SK-N-SH (cell line): ENCODE results near the gene EEFSEC. TPM values are rescaled to one million over a fixed set of nuclear protein-coding genes. Genes with fewer than 3 reads are reported as not detected.
A peak's percentile ranks its signal among the peaks of the same experiment; 100 is the strongest.

Source experiments
- CTCF ChIA-PET: fragments of 300-600, 350-600 bp; formaldehyde crosslinking; extraction: SDS; loops from one replicate; lab custom pipeline; 2021; lab: Yijun Ruan, JAX
- POLR2A ChIA-PET: fragments of 350-600 bp; sonication (Branson Sonifier 250); formaldehyde crosslinking; extraction: SDS; loops from one replicate; lab custom pipeline; 2020; ENCODE audit warnings: antibody characterized with exemption, inconsistent platforms; lab: Yijun Ruan, JAX
- DNase-seq: peaks from one replicate; pipeline ENCODE4 v3.0.0; 2012
- H2AFZ ChIP-seq: fragments of 200-600 bp; sonication (generic); 2 replicates; pipeline ENCODE4 v1.8.1; 2016; ENCODE audit warnings: antibody characterized with exemption, mild to moderate bottlenecking, low read depth
- H3F3A ChIP-seq: fragments of 200-600 bp; sonication (generic); replicated peaks from 2 replicates; pipeline ENCODE3; 2016; ENCODE audit warnings: antibody characterized with exemption, mild to moderate bottlenecking; ENCODE audit not compliant: insufficient read depth
- H3K27ac ChIP-seq, 2 experiments: fragments of 200-500 bp in 1 of 2; fragments of 200-600 bp in 1 of 2; sonication (Bioruptor generic) in 1 of 2; sonication (generic), shearing (Covaris generic) in 1 of 2; 2 replicates each; pipeline versions ENCODE4 v1.5.1 to v1.6.1; 2014 to 2016; ENCODE audit warnings: low read depth in 2 of 2, inconsistent platforms in 1 of 2, low read length in 1 of 2, mild to moderate bottlenecking in 1 of 2, mixed read lengths in 1 of 2
- H3K27me3 ChIP-seq: fragments of 200-600 bp; sonication (generic), shearing (Covaris generic); 2 replicates; pipeline ENCODE4 v1.6.1; 2016; ENCODE audit warnings: mixed run types; ENCODE audit not compliant: insufficient read depth
- H3K36me3 ChIP-seq, 2 experiments: fragments of 200-500 bp in 1 of 2; fragments of 200-600 bp in 1 of 2; sonication (Bioruptor generic) in 1 of 2; sonication (generic) in 1 of 2; replicated peaks in 1 of 2; 2 replicates each; pipeline versions ENCODE3 to v1.5.1; 2014 to 2016; ENCODE audit warnings: low read length in 1 of 2, mild to moderate bottlenecking in 1 of 2; ENCODE audit not compliant: insufficient read depth in 2 of 2, control insufficient read depth in 1 of 2
- H3K4me1 ChIP-seq, 2 experiments: fragments of 200-500 bp in 1 of 2; fragments of 200-600 bp in 1 of 2; sonication (Bioruptor generic) in 1 of 2; sonication (generic), shearing (Covaris generic) in 1 of 2; 2 replicates each; pipeline versions ENCODE4 v1.5.1 to v1.6.1; 2014 to 2016; ENCODE audit warnings: low read depth in 1 of 2, low read length in 1 of 2, mixed run types in 1 of 2; ENCODE audit not compliant: insufficient read depth in 2 of 2, control insufficient read depth in 1 of 2
- H3K4me2 ChIP-seq: fragments of 200-600 bp; sonication (generic), shearing (Covaris generic); 2 replicates; pipeline ENCODE4 v1.6.1; 2017; ENCODE audit warnings: mixed run types
- H3K4me3 ChIP-seq, 2 experiments: fragments of 200-500 bp in 1 of 2; fragments of 200-600 bp in 1 of 2; sonication (Bioruptor generic) in 1 of 2; sonication (generic), shearing (Covaris generic) in 1 of 2; 2 replicates each; pipeline versions ENCODE4 v1.5.1 to v1.8.1; 2014 to 2016; ENCODE audit warnings: low read depth in 2 of 2, inconsistent platforms in 1 of 2, low read length in 1 of 2, mild to moderate bottlenecking in 1 of 2, mixed read lengths in 1 of 2, moderate library complexity in 1 of 2
- H3K79me2 ChIP-seq: fragments of 200-600 bp; sonication (generic); 2 replicates; pipeline ENCODE4 v1.8.1; 2017; ENCODE audit warnings: mild to moderate bottlenecking; ENCODE audit not compliant: insufficient read depth
- H3K9ac ChIP-seq: fragments of 200-600 bp; sonication (generic); 2 replicates; pipeline ENCODE4 v1.6.1; 2017; ENCODE audit warnings: mixed run types
- H3K9me2 ChIP-seq: fragments of 200-600 bp; sonication (generic); 2 replicates; pipeline ENCODE4 v1.6.1; 2017; ENCODE audit warnings: mixed run types
- H3K9me3 ChIP-seq: fragments of 200-600 bp; sonication (generic); 2 replicates; pipeline ENCODE4 v1.6.1; 2017; ENCODE audit warnings: mixed run types, mild to moderate bottlenecking, moderate library complexity
- H4K20me1 ChIP-seq: fragments of 200-600 bp; sonication (generic); 2 replicates; pipeline ENCODE4 v1.6.1; 2017; ENCODE audit warnings: mild to moderate bottlenecking, mixed run types; ENCODE audit not compliant: insufficient read depth
- FOSL2 ChIP-seq: IDR thresholded peaks from 2 replicates; pipeline ENCODE4 v1.4.0; 2012; ENCODE audit warnings: low read depth, mild to moderate bottlenecking, moderate library complexity, borderline replicate concordance
- MEF2A ChIP-seq: IDR thresholded peaks from 2 replicates; pipeline ENCODE4 v1.4.0; 2012; ENCODE audit warnings: low read depth, borderline replicate concordance
- MXI1 ChIP-seq: IDR thresholded peaks from 2 replicates; pipeline ENCODE4 v1.6.1; 2012; ENCODE audit warnings: mild to moderate bottlenecking, low read depth, low read length, improper control_type of control experiment
- NFIC ChIP-seq: IDR thresholded peaks from 2 replicates; pipeline ENCODE4 v1.4.0; 2012; ENCODE audit warnings: borderline replicate concordance
- NRF1 ChIP-seq: IDR thresholded peaks from 2 replicates; pipeline ENCODE4 v1.6.1; 2012; ENCODE audit warnings: low read depth, mild to moderate bottlenecking, low read length
- RFX5 ChIP-seq: IDR thresholded peaks from 2 replicates; pipeline ENCODE4 v1.6.1; 2012; ENCODE audit warnings: mild to moderate bottlenecking, improper control_type of control experiment, low read length
- RXRA ChIP-seq: IDR thresholded peaks from 2 replicates; pipeline ENCODE4 v1.4.0; 2012; ENCODE audit warnings: low read depth, mild to moderate bottlenecking, borderline replicate concordance
- SIN3A ChIP-seq: IDR thresholded peaks from 2 replicates; pipeline ENCODE4 v1.6.1; 2012; ENCODE audit warnings: low read depth, mild to moderate bottlenecking, low read length, moderate library complexity, borderline replicate concordance
- TCF12 ChIP-seq: IDR thresholded peaks from 2 replicates; pipeline ENCODE4 v1.4.0; 2012
- YY1 ChIP-seq: IDR thresholded peaks from 2 replicates; pipeline ENCODE4 v1.4.0; 2012; ENCODE audit warnings: low read depth, mild to moderate bottlenecking
- WGBS: methylation state at CpG from one replicate; pipeline ENCODE4 v1.1.6; 2017; ENCODE audit warnings: low lambda C conversion rate; 5-methylcytosine and 5-hydroxymethylcytosine counted together
- polyA plus RNA-seq, 3 experiments: library from polyadenylated mRNA; depleted of rRNA; stranded (reverse); fragments of >200 nt; gene quantifications; 2 replicates each; pipeline ENCODE4 v1.2.3, GENCODE V29; 2012
- TF ChIP-seq, protein P1 (sequence below): IDR thresholded peaks from 2 replicates; pipeline ENCODE4 v1.4.0; 2012; ENCODE audit warnings: low read depth
- TF ChIP-seq, protein P2 (sequence below): IDR thresholded peaks from 2 replicates; pipeline ENCODE4 v1.4.0; 2012; ENCODE audit warnings: low read depth, borderline replicate concordance
- TF ChIP-seq, protein P3 (sequence below): fragments of 150-350 bp; IDR thresholded peaks from 2 replicates; pipeline ENCODE4 v1.6.1; 2017; ENCODE audit warnings: antibody characterized with exemption, low read length, low read depth, borderline replicate concordance
- TF ChIP-seq, protein P4 (sequence below): fragments of 200-600 bp; sonication (generic); IDR thresholded peaks from 2 replicates; pipeline ENCODE4 v1.6.1; 2017; ENCODE audit warnings: antibody characterized with exemption, mild to moderate bottlenecking, moderate library complexity

Gene EEFSEC
- polyA plus RNA-seq, 1 of the 3 experiments (the other 2 are of a cell fraction) = 12.4 TPM

DNA sequence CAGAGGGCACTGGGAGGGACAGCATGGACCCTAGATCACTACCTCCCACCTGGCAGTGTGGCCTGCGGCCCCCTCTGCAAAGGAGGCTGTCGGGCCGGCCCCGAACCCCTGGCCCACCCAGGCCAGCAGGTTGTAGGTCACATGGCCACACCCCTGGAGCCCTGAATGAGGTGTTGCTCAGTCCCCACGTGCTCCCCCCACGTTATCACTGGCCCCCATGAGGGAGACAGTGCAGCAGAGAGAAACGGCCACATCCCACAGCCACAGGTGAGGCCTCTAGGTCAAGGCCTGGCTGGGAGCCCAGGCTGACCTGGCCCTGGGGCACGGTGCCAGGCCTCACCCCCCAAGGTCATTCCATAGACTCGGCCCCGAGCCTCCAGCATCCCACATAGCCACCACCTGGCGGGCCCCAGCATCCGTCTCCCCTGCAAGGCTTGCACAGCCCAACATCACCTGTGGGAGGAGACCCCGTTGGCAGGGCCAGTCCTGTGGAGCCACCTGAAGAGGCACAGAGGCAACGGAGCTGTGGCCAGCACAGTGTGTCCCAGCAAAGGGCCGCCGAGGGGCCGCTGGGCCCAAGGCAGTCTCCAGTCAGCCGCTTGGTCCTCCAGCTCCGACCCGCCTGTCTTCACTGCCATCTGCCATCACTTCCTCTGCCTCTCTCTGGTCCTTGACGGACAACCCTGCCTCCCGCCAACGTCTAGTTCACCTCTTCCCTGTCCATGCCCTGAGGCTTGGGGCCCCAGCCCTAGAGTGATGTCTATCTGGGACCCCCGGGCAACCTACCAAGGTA is 260.3 kb downstream of the EEFSEC start:
- Histone ChIP-seq H3K36me3 (no peaks in the 10 kb centered on the region), H3K9me3 (no peaks in the 10 kb centered on the region), H4K20me1 (no peaks in the 10 kb centered on the region), H3K9me2 (no peaks in the 10 kb centered on the region), H3K27me3 (no peaks in the 10 kb centered on the region), H3F3A (no peaks in the 10 kb centered on the region), H3K79me2 (no peaks in the 10 kb centered on the region), H3K4me2 (no peak overlapping the region), H3K9ac (no peak overlapping the region), H3K27ac (peak overlapping the region in 1 of 2 experiments; percentile 100; a peak in 2 of 4 replicates), H3K4me1 (peaks cover 0 to 92% of the 10 kb centered on the region in 2 experiments; a peak in 1 of 4 replicates), H2AFZ (no peak overlapping the region), H3K4me3 (no peak overlapping the region)
- POLR2A ChIA-PET = interaction anchor here (0.6 to 6.3 kb wide), 7 partner anchors 18 to 718 kb away, joined by 3 to 100 read pairs (median 4); no protein-coding TSS in a partner anchor
- WGBS = 91% methylated on average over 10 of the region's 24 CpGs
- no peak for DNase-seq
- TF ChIP-seq NFIC (no peak), FOSL2 (no peak), RXRA (no peak)
- CTCF ChIA-PET = interaction anchor here (0.9 to 7.2 kb wide), 11 partner anchors 12 to 243 kb away, joined by 3 to 44 read pairs (median 4); no protein-coding TSS in a partner anchor

DNA sequence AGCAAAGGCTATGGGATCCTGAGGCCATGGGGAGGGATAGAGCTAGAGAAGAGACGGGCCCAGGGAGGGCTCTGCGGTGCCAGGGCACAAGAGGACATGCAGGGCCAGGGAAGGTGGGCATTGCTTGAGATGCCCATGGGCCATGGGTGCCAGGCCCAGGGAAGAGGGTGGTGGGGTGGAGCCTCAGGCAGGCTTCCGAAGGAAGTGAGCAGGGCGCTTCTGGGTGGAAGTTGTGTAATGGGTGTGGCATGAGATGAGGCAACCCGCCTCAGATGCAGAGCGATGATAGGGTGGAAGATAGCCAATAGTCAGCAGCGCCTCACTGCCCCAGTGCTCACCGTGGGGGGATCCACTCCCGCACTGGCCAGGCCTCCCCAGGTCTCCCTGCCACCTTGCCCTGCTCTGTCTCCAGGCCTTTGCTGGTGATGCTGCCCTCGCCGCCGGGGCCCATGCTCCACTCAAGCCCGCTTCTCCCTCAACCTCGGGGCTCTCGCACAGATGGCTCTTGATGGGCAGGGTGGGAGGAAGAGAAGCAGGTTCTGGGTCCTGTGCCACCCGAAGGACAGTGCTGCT is 262.0 kb downstream of the EEFSEC start:
- Histone ChIP-seq H3K36me3 (no peaks in the 10 kb centered on the region), H3K4me1 (peaks cover 0 to 81% of the 10 kb centered on the region in 2 experiments; a peak in 1 of 4 replicates), H3F3A (no peaks in the 10 kb centered on the region), H3K27ac (peak overlapping the region in 1 of 2 experiments; percentile 100; a peak in 3 of 4 replicates), H2AFZ (no peak overlapping the region), H3K4me2 (no peak overlapping the region), H3K27me3 (no peaks in the 10 kb centered on the region), H3K9me3 (no peaks in the 10 kb centered on the region), H3K9ac (no peak overlapping the region), H4K20me1 (no peaks in the 10 kb centered on the region), H3K9me2 (no peaks in the 10 kb centered on the region), H3K4me3 (no peak overlapping the region), H3K79me2 (no peaks in the 10 kb centered on the region)
- TF ChIP-seq TCF12 (no peak), RXRA (no peak), SIN3A (no peak), MEF2A (no peak), YY1 (no peak), MXI1 (no peak), FOSL2 (no peak), NRF1 (no peak), RFX5 (no peak)
- TF ChIP-seq, protein P1, sequence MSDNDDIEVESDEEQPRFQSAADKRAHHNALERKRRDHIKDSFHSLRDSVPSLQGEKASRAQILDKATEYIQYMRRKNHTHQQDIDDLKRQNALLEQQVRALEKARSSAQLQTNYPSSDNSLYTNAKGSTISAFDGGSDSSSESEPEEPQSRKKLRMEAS = no peak
- TF ChIP-seq, protein P2, sequence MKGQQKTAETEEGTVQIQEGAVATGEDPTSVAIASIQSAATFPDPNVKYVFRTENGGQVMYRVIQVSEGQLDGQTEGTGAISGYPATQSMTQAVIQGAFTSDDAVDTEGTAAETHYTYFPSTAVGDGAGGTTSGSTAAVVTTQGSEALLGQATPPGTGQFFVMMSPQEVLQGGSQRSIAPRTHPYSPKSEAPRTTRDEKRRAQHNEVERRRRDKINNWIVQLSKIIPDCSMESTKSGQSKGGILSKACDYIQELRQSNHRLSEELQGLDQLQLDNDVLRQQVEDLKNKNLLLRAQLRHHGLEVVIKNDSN = no peak
- TF ChIP-seq, protein P3, sequence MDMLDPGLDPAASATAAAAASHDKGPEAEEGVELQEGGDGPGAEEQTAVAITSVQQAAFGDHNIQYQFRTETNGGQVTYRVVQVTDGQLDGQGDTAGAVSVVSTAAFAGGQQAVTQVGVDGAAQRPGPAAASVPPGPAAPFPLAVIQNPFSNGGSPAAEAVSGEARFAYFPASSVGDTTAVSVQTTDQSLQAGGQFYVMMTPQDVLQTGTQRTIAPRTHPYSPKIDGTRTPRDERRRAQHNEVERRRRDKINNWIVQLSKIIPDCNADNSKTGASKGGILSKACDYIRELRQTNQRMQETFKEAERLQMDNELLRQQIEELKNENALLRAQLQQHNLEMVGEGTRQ = no peak
- TF ChIP-seq, protein P4, sequence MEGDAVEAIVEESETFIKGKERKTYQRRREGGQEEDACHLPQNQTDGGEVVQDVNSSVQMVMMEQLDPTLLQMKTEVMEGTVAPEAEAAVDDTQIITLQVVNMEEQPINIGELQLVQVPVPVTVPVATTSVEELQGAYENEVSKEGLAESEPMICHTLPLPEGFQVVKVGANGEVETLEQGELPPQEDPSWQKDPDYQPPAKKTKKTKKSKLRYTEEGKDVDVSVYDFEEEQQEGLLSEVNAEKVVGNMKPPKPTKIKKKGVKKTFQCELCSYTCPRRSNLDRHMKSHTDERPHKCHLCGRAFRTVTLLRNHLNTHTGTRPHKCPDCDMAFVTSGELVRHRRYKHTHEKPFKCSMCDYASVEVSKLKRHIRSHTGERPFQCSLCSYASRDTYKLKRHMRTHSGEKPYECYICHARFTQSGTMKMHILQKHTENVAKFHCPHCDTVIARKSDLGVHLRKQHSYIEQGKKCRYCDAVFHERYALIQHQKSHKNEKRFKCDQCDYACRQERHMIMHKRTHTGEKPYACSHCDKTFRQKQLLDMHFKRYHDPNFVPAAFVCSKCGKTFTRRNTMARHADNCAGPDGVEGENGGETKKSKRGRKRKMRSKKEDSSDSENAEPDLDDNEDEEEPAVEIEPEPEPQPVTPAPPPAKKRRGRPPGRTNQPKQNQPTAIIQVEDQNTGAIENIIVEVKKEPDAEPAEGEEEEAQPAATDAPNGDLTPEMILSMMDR = no peak
- 78% methylated on average over 11 of the region's 16 CpGs for WGBS
- CTCF ChIA-PET = interaction anchor here (1.0 to 2.3 kb wide), 10 partner anchors 11 to 245 kb away, joined by 3 to 23 read pairs (median 6); no protein-coding TSS in a partner anchor
- POLR2A ChIA-PET = interaction anchor here (0.9 to 3.8 kb wide), 17 partner anchors 10 to 178 kb away, joined by 3 to 41 read pairs (median 8); partner anchors contain the start of gene GATA2
- peak; percentile 57 for DNase-seq
